HG03342 (cell line): ENCODE results near the gene ZNF396.

ENCODE experiments used
- ATAC-seq: cut with Tn5 transposase; IDR thresholded peaks from one replicate; pipeline ENCODE4 v1.9.1; 2021; ENCODE audit warnings: mild to moderate bottlenecking, moderate library complexity; ENCODE audit not compliant: unreplicated experiment

ZNF396 gene

DNA sequence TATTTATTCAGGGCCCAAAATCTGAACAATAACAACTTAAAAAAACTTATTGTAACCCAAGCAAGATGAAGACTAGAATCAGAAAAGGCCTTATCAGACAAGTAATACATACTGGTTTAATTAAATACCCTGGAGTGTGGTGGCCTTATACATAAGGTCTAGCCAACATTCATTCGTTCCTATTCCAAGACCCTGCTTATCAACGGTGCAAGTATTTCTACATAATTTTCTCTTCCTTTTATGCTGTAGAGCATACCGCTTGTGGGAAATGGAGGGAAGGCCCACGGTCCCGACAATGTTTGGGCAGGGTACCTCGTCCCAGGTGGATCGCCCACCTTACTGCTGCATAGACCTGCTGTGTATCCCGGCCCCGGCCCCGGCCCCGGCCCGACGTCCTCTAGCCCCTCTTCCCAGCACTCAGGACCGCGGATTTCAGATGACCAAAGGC, 33.6 kb downstream of the ZNF396 start:
- no peak for ATAC-seq

DNA sequence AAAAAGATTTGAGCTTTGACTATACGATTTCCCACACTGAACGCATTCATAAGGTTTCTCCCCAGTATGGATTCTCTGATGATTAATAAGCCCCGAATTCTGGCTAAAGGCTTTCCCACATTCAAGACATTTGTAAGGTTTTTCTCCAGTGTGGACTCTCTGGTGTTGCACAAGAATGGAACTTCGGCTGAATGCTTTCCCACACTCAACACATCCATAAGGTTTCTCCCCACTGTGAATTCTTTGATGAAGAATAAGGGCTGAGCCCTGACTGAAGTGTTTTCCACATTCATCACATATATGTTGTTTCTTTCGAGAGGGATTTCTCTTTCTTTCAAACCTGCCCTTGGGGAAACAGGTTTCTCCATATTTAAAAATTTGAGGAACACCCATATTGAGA, 39.9 kb downstream of the ZNF396 start:
- ATAC-seq, result no peak

DNA sequence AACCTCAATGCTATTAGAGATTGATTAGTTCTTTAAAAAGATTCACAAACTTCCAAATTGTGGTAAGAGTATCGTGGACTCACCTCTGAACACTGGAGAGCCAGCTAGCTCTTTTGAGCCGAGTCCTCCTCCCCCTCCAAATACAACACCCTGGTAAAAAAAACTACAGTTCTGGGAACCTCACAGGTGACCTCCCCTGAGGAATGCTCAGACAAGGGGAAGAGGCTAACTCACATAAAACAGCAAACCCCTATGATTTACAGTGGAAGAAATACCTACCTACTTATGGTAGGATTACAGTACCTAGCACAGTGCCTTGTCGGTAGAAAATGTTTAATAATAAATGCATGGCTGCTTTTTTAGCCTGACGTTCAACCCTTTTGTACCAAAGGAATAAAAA, 41.3 kb downstream of the ZNF396 start:
- no peak for ATAC-seq

DNA sequence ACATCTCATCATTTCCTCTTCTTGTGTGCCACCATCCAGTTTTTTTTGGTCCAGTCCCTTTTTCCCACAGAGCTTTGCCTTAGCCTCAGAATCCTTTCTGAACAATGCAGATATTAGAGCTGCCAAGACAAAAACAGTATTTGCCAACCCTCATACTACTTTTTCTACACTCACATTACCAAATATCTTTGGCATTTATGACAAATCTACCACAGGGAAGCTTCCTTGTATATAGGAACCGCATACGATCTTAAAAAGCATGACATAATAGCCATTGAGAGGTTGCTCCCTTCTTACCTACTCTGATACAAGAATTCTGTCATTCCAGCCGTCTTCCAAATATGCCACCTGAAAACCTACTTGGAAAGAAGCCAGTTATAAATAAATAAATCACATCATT, 42.3 kb downstream of the ZNF396 start:
- no peak for ATAC-seq

DNA sequence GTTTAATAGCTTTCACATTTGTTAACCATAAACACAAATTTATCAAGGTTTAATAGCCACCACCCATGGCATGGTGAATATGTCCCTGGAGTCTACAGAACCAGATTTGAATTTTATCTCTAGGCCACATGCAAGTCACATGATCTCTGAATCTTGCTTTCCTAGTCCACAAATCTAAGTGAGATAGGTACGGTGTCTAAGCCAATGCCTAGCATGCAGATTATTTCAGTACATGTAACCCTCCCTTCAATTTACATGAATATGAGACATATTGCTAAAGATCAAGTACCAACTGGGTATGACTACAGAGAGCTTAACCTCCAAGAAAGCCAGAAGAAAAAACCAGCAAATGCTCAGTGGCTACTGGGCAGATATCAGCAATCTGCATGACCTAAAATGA, 42.9 kb downstream of the ZNF396 start:
- no peak for ATAC-seq

DNA sequence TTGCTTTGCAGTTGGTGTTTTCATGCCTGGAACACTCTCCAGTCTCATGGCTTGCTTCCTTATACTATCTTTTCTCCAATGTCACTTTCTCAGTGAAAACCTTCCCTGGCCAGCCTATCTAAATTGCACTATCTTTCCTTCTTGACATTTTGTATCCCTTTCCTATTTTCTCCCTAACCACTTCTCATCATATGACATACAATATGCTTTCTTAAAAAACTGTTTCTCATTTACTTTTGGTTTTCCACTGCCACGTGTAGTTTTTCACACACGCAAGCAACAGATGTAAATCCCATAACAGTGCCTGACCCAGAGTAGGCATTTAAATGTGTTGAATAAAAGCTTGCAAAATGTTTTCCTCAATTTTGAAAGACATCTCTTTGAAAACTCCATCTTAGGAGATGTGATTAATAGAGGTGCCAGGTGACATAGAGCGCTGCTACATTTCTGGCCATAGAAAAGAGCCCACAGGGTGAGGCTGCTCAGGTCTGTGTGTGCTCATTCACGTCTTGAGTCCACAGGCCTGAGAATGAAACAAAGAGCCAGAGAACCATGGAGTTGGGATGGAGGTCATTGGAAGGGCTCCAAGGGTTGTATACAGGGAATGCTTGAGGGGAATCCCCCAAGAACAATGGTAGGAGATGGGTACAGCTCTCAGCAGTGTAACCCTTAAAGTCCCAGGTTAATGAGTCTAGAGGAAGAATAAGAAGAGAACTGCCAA, 45.6 kb downstream of the ZNF396 start:
- ATAC-seq, result no peak

DNA sequence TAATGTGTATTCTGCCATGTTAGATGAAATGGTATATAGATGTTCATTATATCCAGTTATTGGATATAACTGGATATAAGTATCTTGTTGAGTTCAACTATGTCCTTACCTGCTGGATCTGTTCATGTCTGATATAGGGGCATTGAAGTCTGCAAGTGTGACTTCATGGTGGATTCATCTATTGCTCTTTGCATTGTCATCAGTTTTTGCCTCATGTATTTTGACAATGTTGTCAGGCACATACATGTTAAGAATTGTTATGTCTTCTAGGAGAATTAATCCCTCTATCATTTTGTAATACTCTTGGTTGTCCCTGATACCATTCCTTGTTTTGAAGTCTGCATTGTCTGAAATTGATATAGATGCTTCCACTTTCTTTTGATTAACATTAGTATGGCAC, 48.3 kb downstream of the ZNF396 start:
- ATAC-seq, result no peak

DNA sequence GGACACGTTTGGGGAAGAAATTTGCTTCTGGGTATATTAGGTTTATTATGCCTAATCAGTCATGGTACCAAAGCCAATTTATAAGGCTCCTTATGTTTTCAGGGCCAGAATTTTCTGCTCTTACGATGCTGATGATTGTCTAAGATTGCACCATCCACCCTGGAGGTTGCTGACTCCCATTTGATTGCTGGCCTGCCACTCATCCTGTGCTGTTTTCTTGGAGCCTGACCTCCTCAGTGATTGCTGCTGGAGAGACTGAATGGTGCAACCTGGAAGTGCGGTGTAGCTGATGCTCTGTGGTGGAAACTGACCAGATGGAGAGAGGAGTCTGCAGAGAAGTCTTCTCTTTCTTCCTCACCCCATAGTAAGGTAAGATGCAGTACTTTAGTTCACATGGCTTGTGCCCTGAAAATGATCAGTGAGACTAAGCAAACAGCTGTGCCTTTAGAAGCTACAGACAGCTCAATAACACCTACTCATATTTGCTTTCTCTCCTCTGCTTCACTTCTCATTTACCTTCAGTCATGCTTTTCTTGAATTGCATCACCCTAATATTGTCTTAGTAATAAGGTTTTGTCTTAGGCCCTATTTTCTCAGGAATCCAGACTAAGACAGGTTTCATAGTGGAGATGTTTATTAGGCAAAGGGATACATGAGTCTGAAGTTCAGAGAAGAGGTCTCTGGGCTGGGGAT, 50.3 kb downstream of the ZNF396 start:
- no peak for ATAC-seq

DNA sequence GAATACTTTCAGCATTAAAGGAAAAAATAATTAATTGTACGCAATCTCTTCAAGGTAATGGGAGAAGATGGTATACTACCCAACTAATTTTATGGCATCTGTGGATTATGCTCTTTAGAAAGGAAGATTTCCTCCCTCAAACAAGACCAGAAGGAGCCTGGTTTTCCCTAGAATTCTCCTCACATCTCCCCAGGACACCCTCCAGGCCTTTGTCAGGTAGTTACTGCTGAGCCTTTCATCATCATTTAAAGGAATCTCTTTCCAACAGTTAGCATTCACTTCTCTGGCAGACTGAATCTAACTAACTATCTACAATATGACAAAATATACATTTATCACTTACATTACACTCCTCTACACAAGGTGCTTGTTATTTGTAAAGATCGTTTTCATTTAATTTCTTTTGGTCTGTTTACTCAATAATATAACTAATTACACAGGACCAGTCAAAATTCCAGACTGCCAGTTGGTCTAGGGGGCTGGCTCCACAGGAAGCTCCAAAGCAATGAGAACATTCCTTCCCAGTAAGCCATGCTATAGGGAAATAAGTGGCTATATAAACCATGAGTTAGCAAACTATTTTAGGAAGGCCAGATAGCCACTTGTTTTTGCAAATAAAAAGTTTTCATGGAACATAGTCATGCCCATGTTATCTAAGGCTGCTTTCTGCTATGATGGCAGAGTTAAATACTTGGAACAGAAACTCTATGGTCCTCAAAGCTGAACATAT, 52.0 kb downstream of the ZNF396 start:
- ATAC-seq, result no peak

DNA sequence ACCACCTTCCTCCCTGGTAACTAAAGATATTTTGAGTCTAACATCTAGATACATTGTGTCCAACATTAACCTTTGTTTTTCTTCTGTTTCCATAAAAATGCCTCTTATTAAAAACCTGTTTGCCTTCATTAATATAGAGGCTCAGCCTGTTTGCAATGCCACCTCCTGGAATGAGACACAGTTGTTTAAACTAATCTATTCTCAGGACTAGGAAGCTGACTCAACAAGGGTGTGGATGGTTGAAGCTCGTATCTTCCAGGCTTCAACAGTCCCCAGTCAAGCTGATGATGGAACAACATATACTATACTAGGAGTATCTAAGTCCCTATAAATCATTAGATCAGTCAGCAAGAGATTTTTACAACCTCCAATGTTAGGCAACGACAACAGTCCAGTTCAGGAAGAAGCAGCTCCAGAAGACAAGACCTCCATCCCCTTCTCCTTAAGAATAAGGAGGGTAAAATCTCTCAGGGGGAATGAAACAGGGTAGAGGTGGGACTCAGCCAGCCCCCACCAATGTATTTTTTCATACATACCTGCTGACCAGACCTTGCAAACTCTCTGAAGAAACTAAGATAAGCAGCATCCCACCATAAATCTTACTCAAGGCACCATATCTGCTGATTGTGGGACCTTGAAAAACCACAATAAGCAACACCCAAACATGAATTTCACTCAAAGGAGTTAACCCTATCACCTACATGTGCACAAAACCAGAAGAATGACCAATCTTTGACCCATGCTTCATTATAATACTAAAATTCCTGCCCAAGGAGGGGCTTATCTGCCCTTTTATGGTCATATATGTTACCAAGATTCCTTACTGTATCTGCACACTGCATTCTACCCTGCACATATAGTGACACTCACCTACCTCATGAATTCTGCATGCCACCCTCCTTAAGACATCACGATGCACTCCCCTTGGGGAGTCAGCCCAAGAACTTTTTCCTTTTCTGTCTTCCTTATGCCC, 54.4 kb downstream of the ZNF396 start:
- ATAC-seq, result no peak
